ENCODE measurements around the gene DZIP1L.
A peak's percentile ranks its signal among the peaks of the same experiment; 100 is the strongest.

Gene DZIP1L

DNA sequence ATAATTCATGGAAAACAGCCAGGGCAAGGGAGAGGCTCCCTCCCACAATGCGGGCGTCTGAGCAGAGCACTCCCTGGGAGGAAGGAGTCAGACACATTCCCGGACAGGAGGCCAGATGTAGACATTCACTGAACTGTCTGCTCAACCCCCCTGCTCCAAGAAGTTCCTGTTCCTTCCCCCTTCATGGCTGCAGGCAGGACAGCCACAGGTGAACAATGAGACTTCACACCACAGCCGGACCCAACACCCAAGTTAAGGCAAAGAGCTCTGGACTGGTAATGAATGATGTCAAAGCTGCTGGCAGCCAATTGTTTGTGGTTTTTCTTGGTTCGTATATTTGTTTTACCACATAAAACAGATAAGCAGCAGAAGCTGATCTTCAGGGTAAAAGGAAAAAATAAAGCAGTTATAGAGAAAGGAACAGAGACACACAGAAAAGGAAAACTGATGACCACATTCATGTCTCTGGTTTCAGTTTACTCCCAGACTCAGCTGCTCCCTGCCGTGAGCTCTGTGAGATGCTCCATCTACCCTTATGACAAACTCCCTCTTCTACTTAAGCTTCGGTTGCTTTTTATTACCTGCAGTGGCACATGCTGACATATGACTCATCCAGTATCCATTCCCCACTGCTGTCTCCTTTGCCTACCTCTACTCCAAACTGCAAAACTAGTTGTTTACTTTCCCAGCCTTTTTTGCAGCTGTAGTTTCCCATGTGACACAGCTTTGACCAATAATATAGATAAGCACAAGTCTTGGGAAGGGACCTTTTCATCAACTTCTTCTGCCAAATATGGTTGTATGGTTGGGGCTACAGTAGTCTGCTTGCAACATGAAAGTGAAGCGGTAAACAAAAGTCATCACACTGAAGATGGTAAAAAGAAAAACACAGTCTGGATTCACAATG is 33.1 kb downstream of the DZIP1L start:
- peak; percentile 78 for ATAC-seq
- no peak for TF ChIP-seq CSRNP3 (CRISPR knock-in tag; IDR thresholded peaks at IDR 0.05)
- TF ChIP-seq, protein P1, sequence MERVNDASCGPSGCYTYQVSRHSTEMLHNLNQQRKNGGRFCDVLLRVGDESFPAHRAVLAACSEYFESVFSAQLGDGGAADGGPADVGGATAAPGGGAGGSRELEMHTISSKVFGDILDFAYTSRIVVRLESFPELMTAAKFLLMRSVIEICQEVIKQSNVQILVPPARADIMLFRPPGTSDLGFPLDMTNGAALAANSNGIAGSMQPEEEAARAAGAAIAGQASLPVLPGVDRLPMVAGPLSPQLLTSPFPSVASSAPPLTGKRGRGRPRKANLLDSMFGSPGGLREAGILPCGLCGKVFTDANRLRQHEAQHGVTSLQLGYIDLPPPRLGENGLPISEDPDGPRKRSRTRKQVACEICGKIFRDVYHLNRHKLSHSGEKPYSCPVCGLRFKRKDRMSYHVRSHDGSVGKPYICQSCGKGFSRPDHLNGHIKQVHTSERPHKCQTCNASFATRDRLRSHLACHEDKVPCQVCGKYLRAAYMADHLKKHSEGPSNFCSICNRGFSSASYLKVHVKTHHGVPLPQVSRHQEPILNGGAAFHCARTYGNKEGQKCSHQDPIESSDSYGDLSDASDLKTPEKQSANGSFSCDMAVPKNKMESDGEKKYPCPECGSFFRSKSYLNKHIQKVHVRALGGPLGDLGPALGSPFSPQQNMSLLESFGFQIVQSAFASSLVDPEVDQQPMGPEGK (CRISPR knock-in tag; IDR thresholded peaks at IDR 0.05; ENCODE audit: borderline replicate concordance) = 0 out of 2 replicates have a peak, but pooled peaks have one; percentile 8

GRCh38 chr3:138081371-138082084 is 33.9 kb downstream of the DZIP1L start:
- ATAC-seq = peak; percentile 66
- no peak for TF ChIP-seq CSRNP3 (CRISPR knock-in tag; IDR thresholded peaks at IDR 0.05)
- TF ChIP-seq, protein P1 (CRISPR knock-in tag; IDR thresholded peaks at IDR 0.05; ENCODE audit: borderline replicate concordance) = no peak
- TF ChIP-seq CREB5 (CRISPR knock-in tag; IDR thresholded peaks at IDR 0.05; ENCODE audit: low read depth) = no peak
- TF ChIP-seq, protein P2, sequence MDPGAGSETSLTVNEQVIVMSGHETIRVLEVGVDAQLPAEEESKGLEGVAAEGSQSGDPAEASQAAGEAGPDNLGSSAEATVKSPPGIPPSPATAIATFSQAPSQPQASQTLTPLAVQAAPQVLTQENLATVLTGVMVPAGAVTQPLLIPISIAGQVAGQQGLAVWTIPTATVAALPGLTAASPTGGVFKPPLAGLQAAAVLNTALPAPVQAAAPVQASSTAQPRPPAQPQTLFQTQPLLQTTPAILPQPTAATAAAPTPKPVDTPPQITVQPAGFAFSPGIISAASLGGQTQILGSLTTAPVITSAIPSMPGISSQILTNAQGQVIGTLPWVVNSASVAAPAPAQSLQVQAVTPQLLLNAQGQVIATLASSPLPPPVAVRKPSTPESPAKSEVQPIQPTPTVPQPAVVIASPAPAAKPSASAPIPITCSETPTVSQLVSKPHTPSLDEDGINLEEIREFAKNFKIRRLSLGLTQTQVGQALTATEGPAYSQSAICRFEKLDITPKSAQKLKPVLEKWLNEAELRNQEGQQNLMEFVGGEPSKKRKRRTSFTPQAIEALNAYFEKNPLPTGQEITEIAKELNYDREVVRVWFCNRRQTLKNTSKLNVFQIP (CRISPR knock-in tag; IDR thresholded peaks at IDR 0.05; ENCODE audit: borderline replicate concordance, low read depth) = no peak
- TF ChIP-seq CSDC2 (CRISPR knock-in tag; IDR thresholded peaks at IDR 0.05) = no peak
- no peak for TF ChIP-seq RARB (CRISPR knock-in tag; IDR thresholded peaks at IDR 0.05)

DNA sequence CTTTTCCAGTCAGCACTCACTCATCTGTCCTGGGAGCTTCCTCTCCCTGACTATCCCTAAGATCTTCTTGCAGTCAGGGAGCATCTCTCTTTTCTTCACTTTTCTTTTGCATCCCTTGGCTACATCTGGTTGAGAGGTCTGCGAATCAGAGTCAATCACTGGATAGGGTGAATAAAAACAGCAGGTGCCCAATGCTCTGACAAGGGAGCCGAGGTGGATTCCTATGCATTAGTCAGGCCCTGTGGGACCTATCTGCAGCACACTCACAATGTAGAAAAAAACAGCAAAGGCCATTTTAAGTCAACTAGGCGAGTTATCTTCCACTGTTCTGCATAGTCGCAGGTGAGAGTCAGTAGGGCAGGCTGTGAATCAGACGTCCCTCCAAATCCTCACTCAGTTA is 35.5 kb downstream of the DZIP1L start:
- ATAC-seq = no peak
- TF ChIP-seq GLIS3 (CRISPR knock-in tag; IDR thresholded peaks at IDR 0.05) (no peak), ZFP3 (CRISPR knock-in tag; IDR thresholded peaks at IDR 0.05) (no peak), ARNTL (CRISPR knock-in tag; IDR thresholded peaks at IDR 0.05; ENCODE audit: borderline replicate concordance, low read depth) (no peak), ZNF70 (CRISPR knock-in tag; IDR thresholded peaks at IDR 0.05) (no peak), ZNF8 (CRISPR knock-in tag; IDR thresholded peaks at IDR 0.05) (no peak), ESRRG (CRISPR knock-in tag; IDR thresholded peaks at IDR 0.05) (no peak), SNAI2 (CRISPR knock-in tag; IDR thresholded peaks at IDR 0.05) (no peak), PPARA (CRISPR knock-in tag; IDR thresholded peaks at IDR 0.05; ENCODE audit: borderline replicate concordance) (no peak), ZNF565 (CRISPR knock-in tag; conservative IDR thresholded peaks at IDR 0.05; ENCODE audit: low read depth) (no peak), BACH2 (CRISPR knock-in tag; IDR thresholded peaks at IDR 0.05; ENCODE audit: borderline replicate concordance) (no peak), TCF4 (CRISPR knock-in tag; IDR thresholded peaks at IDR 0.05; ENCODE audit: borderline replicate concordance) (no peak), ZC3H10 (CRISPR knock-in tag; IDR thresholded peaks at IDR 0.05) (no peak)
- TF ChIP-seq, protein P1 (CRISPR knock-in tag; IDR thresholded peaks at IDR 0.05; ENCODE audit: borderline replicate concordance) = no peak
- TF ChIP-seq, protein P3, sequence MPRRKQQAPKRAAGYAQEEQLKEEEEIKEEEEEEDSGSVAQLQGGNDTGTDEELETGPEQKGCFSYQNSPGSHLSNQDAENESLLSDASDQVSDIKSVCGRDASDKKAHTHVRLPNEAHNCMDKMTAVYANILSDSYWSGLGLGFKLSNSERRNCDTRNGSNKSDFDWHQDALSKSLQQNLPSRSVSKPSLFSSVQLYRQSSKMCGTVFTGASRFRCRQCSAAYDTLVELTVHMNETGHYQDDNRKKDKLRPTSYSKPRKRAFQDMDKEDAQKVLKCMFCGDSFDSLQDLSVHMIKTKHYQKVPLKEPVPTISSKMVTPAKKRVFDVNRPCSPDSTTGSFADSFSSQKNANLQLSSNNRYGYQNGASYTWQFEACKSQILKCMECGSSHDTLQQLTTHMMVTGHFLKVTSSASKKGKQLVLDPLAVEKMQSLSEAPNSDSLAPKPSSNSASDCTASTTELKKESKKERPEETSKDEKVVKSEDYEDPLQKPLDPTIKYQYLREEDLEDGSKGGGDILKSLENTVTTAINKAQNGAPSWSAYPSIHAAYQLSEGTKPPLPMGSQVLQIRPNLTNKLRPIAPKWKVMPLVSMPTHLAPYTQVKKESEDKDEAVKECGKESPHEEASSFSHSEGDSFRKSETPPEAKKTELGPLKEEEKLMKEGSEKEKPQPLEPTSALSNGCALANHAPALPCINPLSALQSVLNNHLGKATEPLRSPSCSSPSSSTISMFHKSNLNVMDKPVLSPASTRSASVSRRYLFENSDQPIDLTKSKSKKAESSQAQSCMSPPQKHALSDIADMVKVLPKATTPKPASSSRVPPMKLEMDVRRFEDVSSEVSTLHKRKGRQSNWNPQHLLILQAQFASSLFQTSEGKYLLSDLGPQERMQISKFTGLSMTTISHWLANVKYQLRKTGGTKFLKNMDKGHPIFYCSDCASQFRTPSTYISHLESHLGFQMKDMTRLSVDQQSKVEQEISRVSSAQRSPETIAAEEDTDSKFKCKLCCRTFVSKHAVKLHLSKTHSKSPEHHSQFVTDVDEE (CRISPR knock-in tag; IDR thresholded peaks at IDR 0.05) = no peak
